Measurements from ENCODE around the gene PHF21B. TPM values are rescaled to one million over a fixed set of nuclear protein-coding genes. Genes with fewer than 3 reads are reported as not detected.

The PHF21B gene
- total and polyA plus RNA-seq, 12 donors: 0.30 to 4.4 (median 1.8) TPM

GRCh38 chr22:44838316-44839016 is 171.3 kb downstream of the PHF21B start:
- Histone ChIP-seq H3K4me3 (no peak overlapping the region), H3K36me3 (replicated peaks in 1 of 2) (no peaks in the 10 kb centered on the region), H3K9me3 (replicated peaks in 1 of 3) (no peaks in the 10 kb centered on the region), H3K27me3 (no peaks in the 10 kb centered on the region), H3K4me1 (replicated peaks in 1 of 2) (no peaks in the 10 kb centered on the region), H3K27ac (no peak overlapping the region)
- WGBS, 4 donors: 76 to 82% (median 78%) methylated on average over 13 to 16 of the region's 16 CpGs
- no peak for DNase-seq
- TF ChIP-seq CTCF (IDR thresholded peaks at IDR 0.05): no peak
- TF ChIP-seq POLR2A (IDR thresholded peaks at IDR 0.05): no peak
- intact Hi-C loops (cut with DNase I): no loop called here

- H3K27me3 ChIP-seq: no peaks in the 10 kb centered on the region
- no peak for DNase-seq
- H3K4me1 ChIP-seq (replicated peaks in 1 of 2): no peaks in the 10 kb centered on the region
- H3K36me3 ChIP-seq (replicated peaks in 1 of 2): no peaks in the 10 kb centered on the region
- intact Hi-C loops (cut with DNase I): no loop called here
- no peak overlapping the region for H3K27ac ChIP-seq
- no peak overlapping the region for H3K4me3 ChIP-seq
- no peak for TF ChIP-seq CTCF (IDR thresholded peaks at IDR 0.05)
- no peak for TF ChIP-seq POLR2A (IDR thresholded peaks at IDR 0.05)
- WGBS, 4 donors: 71% methylated on average over 9 to 15 of the region's 15 CpGs
- H3K9me3 ChIP-seq (replicated peaks in 1 of 3): no peaks in the 10 kb centered on the region
These were observed 172.3 kb downstream of the PHF21B start for GRCh38 chr22:44837481-44837880.

- intact Hi-C loops (cut with DNase I): no loop called here
- no peaks in the 10 kb centered on the region for H3K27me3 ChIP-seq
- H3K36me3 ChIP-seq (replicated peaks in 1 of 2): no peaks in the 10 kb centered on the region
- no peak overlapping the region for H3K27ac ChIP-seq
- no peak for TF ChIP-seq CTCF (IDR thresholded peaks at IDR 0.05)
- no peak for TF ChIP-seq POLR2A (IDR thresholded peaks at IDR 0.05)
- no peak for DNase-seq
- no peaks in the 10 kb centered on the region for H3K4me1 ChIP-seq (replicated peaks in 1 of 2)
- H3K4me3 ChIP-seq: no peak overlapping the region
- H3K9me3 ChIP-seq (replicated peaks in 1 of 3): no peaks in the 10 kb centered on the region
These were observed 175.7 kb downstream of the PHF21B start for GRCh38 chr22:44834065-44834464.

- H3K27ac ChIP-seq: no peak overlapping the region
- H3K9me3 ChIP-seq (replicated peaks in 1 of 3): no peaks in the 10 kb centered on the region
- no peaks in the 10 kb centered on the region for H3K36me3 ChIP-seq (replicated peaks in 1 of 2)
- no peaks in the 10 kb centered on the region for H3K4me1 ChIP-seq (replicated peaks in 1 of 2)
- WGBS, 4 donors: 60 to 79% (median 68%) methylated on average over 1 of the region's 1 CpG
- TF ChIP-seq POLR2A (IDR thresholded peaks at IDR 0.05) (no peak), CTCF (IDR thresholded peaks at IDR 0.05) (no peak)
- no peak for DNase-seq
- H3K4me3 ChIP-seq: no peak overlapping the region
- H3K27me3 ChIP-seq: no peaks in the 10 kb centered on the region
- intact Hi-C loops (cut with DNase I): no loop called here
These were observed 177.9 kb downstream of the PHF21B start for GRCh38 chr22:44831885-44832284.

Other genes starting within 250 kb of the PHF21B start
- 100 to 1,000 TPM in 2 of 9 donors, 10 to 100 TPM in 7; 48.9 to 126 (median 67.4) TPM for gene NUP50, start 153.9 kb upstream of the PHF21B start, total RNA-seq
- gene NUP50, start 153.9 kb upstream of the PHF21B start, polyA plus RNA-seq: 10 to 100 TPM; 14.9 to 45.9 (median 23.1) TPM
- gene KIAA0930, start 230.9 kb upstream of the PHF21B start, total RNA-seq: 100 to 1,000 TPM in 4 of 9 donors, 10 to 100 TPM in 5; 40.3 to 142 (median 90.9) TPM
- 100 to 1,000 TPM in 2 of 3 donors, 10 to 100 TPM in 1; 43.3 to 183 (median 152) TPM for gene KIAA0930, start 230.9 kb upstream of the PHF21B start, polyA plus RNA-seq